MM.1S (cell line): Measurements from ENCODE around the gene NUCB2.

Source experiments
- CTCF ChIP-seq: fragments of 300-600 bp; sonication (generic); IDR thresholded peaks from 2 replicates; pipeline ENCODE4 v1.5.1; 2016; ENCODE audit warnings: antibody characterized with exemption, low read length, mixed read lengths
- EZH2phosphoT487 ChIP-seq: fragments of 300-600 bp; sonication (generic); IDR thresholded peaks from 2 replicates; pipeline ENCODE4 v1.6.1; 2018; ENCODE audit warnings: antibody characterized with exemption, low read length

GRCh38 chr11:17256512-17256911 lies 20.0 kb upstream of the NUCB2 start:
- TF ChIP-seq CTCF: no peak
- TF ChIP-seq EZH2phosphoT487: no peak
